SK-N-SH treated with all-trans-retinoic acid at 6 μM for 48 hours (cell line): ENCODE data around the gene ANKRD60.

Experiments
- ARNTL ChIP-seq: fragments of 450-650 bp; formaldehyde crosslinking; IDR thresholded peaks from 2 replicates; pipeline ENCODE4 v1.5.0; 2020; ENCODE audit warnings: low read depth, mild to moderate bottlenecking, moderate library complexity, borderline replicate concordance
- CREB5 ChIP-seq: fragments of 250-450 bp; sonication (Bioruptor Pico); IDR thresholded peaks from 2 replicates; pipeline ENCODE4 v1.5.1; 2020; ENCODE audit warnings: low read depth, mild to moderate bottlenecking, moderate library complexity
- CSDC2 ChIP-seq: fragments of 250-450 bp; sonication (Bioruptor Pico); IDR thresholded peaks from 2 replicates; pipeline ENCODE4 v1.5.0; 2020; ENCODE audit warnings: mild to moderate bottlenecking, moderate library complexity
- CSRNP3 ChIP-seq: fragments of 250-450 bp; sonication (Bioruptor Pico); IDR thresholded peaks from 2 replicates; pipeline ENCODE4 v1.5.1; 2021; ENCODE audit warnings: mild to moderate bottlenecking, moderate library complexity
- PATZ1 ChIP-seq: fragments of 250-450 bp; sonication (Bioruptor Pico); IDR thresholded peaks from 2 replicates; pipeline ENCODE4 v1.8.0; 2020; ENCODE audit warnings: mild to moderate bottlenecking, moderate library complexity, borderline replicate concordance
- PPARA ChIP-seq: fragments of 250-450 bp; sonication (Bioruptor Pico); IDR thresholded peaks from 2 replicates; pipeline ENCODE4 v1.5.0; 2020; ENCODE audit warnings: mild to moderate bottlenecking, borderline replicate concordance
- RARB ChIP-seq: fragments of 250-450 bp; sonication (Bioruptor Pico); IDR thresholded peaks from 2 replicates; pipeline ENCODE4 v1.8.0; 2021; ENCODE audit warnings: mild to moderate bottlenecking, moderate library complexity
- TOX ChIP-seq: fragments of 250-450 bp; sonication (Bioruptor Pico); IDR thresholded peaks from 2 replicates; pipeline ENCODE4 v1.8.0; 2021; ENCODE audit warnings: mild to moderate bottlenecking, moderate library complexity, borderline replicate concordance
- TSHZ2 ChIP-seq: fragments of 250-450 bp; sonication (Bioruptor Pico); IDR thresholded peaks from 2 replicates; pipeline ENCODE4 v1.5.0; 2020; ENCODE audit warnings: mild to moderate bottlenecking, moderate library complexity
- ZC3H10 ChIP-seq: fragments of 250-450 bp; sonication (Bioruptor Pico); IDR thresholded peaks from 2 replicates; pipeline ENCODE4 v1.5.1; 2021; ENCODE audit warnings: mild to moderate bottlenecking, moderate library complexity
- ZFP3 ChIP-seq: fragments of 250-450 bp; sonication (Bioruptor Pico); IDR thresholded peaks from 2 replicates; pipeline ENCODE4 v1.5.0; 2020; ENCODE audit warnings: mild to moderate bottlenecking, moderate library complexity
- ZFP30 ChIP-seq: fragments of 450-650 bp; formaldehyde crosslinking; IDR thresholded peaks from 2 replicates; pipeline ENCODE4 v1.5.0; 2022; ENCODE audit warnings: mild to moderate bottlenecking, moderate library complexity
- ZNF70 ChIP-seq: fragments of 450-650 bp; formaldehyde crosslinking; IDR thresholded peaks from 2 replicates; pipeline ENCODE4 v1.5.0; 2020; ENCODE audit warnings: mild to moderate bottlenecking, moderate library complexity
- ZNF8 ChIP-seq: fragments of 450-650 bp; formaldehyde crosslinking; IDR thresholded peaks from 2 replicates; pipeline ENCODE4 v1.5.0; 2020; ENCODE audit warnings: mild to moderate bottlenecking, moderate library complexity

- no peak for TF ChIP-seq CSDC2 (CRISPR knock-in tag)
- no peak for TF ChIP-seq CREB5 (CRISPR knock-in tag)
- no peak for TF ChIP-seq ARNTL
- no peak for TF ChIP-seq PPARA (CRISPR knock-in tag)
- no peak for TF ChIP-seq RARB (CRISPR knock-in tag)
- TF ChIP-seq TSHZ2 (CRISPR knock-in tag), result no peak
- no peak for TF ChIP-seq TOX (CRISPR knock-in tag)
- no peak for TF ChIP-seq CSRNP3 (CRISPR knock-in tag)
- no peak for TF ChIP-seq ZC3H10
- no peak for TF ChIP-seq PATZ1 (CRISPR knock-in tag)
- no peak for TF ChIP-seq ZFP3 (CRISPR knock-in tag)
- TF ChIP-seq ZNF8 (CRISPR knock-in tag), result no peak
- no peak for TF ChIP-seq ZNF70 (CRISPR knock-in tag)
- TF ChIP-seq ZFP30 (CRISPR knock-in tag), result no peak
These were observed 31.3 kb downstream of the ANKRD60 start for GRCh38 chr20:58197185-58197469.
